GM19035 (cell line): ENCODE data around the gene IFI27.

ENCODE experiments used
- ATAC-seq: cut with Tn5 transposase; IDR thresholded peaks from one replicate; pipeline ENCODE4 v1.9.1; 2021; ENCODE audit not compliant: unreplicated experiment

IFI27 gene

DNA sequence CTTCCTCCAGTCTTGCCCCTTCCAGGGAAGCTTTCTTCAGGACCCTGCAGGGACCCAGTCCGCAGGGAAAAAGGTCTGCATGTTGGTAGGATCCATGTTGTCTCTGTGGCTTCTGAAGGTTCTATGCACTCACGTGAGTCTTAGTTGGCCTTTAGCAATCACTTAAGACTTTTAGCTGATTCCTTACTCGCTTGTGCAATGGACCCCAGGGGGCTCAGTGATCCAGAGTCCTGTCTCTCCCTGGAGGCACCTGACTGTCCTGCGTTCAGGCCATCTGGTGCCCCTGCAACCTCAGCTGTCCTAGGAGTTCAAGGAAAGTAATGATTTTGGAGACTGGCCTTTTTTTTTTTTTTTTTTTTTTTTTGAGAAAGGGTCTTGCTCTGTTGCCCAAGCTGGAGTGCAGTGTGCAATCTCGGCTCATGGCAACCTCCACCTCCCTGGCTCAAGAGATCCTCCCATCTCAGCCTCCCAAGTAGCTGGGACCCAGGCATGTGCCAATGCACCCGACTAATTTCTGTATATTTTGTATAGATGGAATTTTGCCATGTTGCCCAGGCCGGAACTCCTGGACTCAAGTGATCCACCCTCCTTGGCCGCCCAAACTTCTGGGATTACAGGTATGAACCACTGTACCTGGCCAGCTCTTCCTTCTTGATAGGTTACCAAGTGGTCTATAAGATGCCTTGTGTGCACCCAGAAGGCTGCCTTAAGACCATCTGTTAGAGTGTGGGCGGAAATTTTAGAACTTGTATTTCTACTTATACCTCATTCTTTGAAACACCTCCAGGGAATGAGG lies 14.2 kb downstream of the IFI27 start:
- no peak for ATAC-seq

GRCh38 chr14:94125659-94126418 lies 15.3 kb downstream of the IFI27 start:
- no peak for ATAC-seq

- no peak for ATAC-seq
These were observed 15.8 kb downstream of the IFI27 start for GRCh38 chr14:94126419-94126677.

- no peak for ATAC-seq
These were observed 16.3 kb downstream of the IFI27 start for GRCh38 chr14:94126800-94127199.

DNA sequence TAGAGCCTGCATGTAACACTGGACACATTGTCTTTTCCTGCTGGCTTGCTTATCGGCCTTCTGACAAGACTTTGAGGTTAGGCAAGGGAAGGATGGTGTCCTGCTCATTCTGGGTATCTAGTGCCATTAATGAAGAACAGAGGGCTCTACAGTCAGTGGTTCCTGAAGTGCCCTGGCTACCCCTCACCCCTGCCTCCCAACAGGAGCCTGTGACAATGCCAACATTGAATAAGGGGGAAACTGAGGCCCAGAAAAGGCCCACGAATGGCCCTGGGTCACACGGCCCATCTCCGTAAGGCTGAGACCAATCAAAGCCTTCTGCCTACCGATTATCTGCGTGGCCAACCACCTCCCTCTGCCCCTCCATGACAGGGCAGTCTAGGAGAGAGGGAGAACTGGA lies 16.8 kb downstream of the IFI27 start:
- ATAC-seq = no peak

- ATAC-seq = no peak
These were observed 17.8 kb downstream of the IFI27 start for GRCh38 chr14:94128216-94128839.

DNA sequence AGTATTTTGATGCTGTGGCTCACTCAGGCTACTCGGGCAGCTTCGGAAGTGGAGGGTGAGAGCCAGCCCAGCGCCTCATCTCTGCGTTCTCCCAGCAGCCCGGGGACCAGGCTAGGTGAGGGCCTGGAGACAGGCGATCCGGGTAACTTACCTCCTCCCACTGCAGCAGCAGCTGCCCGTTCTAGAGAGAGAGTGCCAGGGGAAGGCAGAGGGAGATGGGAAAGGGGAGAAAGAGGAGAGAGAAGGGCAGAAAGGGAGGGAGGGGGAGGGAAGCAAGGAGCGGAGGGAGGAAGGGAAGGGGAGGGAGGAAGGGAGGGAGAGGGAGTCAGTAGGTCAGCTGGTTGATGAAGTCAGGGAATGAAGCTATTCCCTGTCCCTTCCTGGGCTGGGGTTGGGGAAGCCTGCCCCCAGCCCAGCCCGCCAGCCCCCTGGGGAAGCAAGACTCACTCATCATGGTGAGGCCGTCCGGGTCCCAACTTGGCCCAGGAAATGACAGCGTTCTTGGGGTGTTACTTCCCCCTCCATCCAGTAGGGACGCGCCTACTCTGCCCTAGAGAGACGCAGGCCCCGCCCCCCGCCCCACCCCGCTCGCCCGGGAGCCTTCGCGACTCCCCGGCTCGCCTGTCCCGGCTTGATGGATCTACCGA lies 18.7 kb downstream of the IFI27 start, which contains the start of gene IFI27L2:
Gene IFI27L2, minus strand, starts transcription at position 494 of the 647 bp plus-strand sequence. Its CDS starts 40 bp downstream, at position 454.
- ATAC-seq = peak; percentile 89

DNA sequence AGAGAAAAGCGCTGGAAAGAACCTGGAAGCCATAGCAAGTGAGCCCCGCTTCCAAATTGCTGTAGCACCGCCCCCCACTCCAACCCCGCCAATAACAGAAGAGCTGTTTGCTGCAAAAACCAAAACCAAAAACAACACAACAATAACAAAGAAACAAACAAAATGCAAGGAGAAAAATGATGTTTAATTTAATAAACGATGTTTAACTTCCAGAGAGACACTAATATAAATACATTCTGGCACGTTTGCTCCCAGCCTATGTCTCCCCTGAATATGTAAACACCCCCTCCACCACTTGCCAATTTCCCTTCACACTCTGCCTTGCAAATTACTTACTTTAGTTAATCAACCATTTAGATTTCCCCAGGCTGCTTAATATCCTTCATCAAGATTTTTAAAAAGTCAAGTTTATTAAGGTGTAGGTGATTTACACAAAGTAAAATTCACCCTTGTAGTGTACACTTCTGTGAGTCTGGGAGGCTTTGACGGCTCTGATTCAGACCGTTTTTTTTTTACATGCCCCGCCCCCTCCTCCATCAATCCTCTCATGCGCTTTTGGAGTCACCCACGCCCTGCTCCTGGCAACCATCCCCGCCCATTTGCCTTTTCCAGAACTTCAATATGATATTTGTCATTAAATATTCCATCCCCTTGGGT lies 19.4 kb downstream of the IFI27 start:
- no peak for ATAC-seq

DNA sequence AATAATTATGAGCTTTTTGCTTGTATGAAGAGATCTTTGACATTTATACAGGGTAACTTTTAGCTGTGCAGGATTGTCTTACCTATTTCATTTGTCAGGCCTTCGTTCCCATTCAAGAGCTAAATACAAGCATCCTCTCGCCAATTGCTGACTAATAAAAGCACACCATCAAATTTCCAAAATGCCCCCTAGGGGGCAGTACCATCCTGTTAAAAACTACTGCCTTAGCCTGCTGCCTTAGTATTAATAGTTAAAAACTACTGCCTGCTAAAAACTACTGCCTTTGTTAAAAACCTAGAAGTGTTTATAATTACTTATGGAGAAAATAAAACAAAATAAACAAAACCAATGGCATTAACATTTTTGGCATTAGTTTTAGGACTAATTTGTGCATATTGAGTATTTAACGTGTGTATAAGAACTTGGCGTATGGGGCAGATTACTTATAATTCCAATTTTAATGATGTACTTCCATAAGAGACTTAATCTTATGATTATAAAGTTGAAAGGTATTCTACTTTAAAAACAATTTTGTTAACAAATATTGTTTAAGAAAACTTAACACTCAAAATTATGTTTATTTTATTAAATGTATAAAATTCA lies 21.9 kb downstream of the IFI27 start:
- no peak for ATAC-seq

- no peak for ATAC-seq
These were observed 24.9 kb downstream of the IFI27 start for GRCh38 chr14:94135476-94135875.

- peak; percentile 81 for ATAC-seq
These were observed 26.2 kb downstream of the IFI27 start for GRCh38 chr14:94136575-94137331.

DNA sequence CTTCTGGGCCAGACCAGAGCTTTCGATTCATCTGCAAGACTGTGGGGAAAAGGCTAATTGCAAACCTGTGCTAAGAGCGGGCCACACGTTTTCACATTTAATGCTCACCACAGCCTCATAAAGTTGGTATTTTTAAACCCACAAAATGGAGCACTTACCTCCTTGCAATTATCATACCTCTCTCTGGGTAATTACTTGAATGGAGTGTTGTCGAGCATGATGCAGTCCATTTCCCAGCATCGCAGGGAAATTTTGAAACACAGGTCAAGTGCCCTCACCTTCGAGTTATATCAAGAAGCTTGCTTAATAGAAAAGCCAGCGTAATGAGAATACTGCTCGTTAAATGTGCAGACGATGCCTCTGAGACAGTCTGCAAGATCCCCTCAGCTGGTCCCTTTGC lies 27.7 kb downstream of the IFI27 start:
- ATAC-seq = no peak

- no peak for ATAC-seq
These were observed 28.5 kb downstream of the IFI27 start for GRCh38 chr14:94139006-94139405.

DNA sequence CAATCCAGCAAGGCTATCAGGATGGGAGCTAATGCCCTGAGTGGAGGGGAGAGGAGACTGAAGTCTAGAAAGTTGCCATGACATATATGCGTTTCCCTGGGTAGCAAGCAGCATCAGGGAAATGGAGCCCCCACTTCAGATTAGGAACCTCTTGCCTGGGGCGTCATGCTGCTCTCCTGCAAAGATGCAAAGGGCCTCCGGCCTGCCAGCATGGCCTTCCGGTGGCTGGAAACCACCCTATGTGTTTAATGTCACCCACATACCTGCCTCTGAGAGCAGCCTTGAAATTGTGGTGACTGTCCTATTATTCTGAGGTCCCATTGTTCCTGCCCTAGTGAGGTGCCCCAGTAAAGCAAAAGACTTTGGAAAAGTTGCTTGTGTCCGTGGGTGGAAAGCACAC lies 28.9 kb downstream of the IFI27 start:
- no peak for ATAC-seq

DNA sequence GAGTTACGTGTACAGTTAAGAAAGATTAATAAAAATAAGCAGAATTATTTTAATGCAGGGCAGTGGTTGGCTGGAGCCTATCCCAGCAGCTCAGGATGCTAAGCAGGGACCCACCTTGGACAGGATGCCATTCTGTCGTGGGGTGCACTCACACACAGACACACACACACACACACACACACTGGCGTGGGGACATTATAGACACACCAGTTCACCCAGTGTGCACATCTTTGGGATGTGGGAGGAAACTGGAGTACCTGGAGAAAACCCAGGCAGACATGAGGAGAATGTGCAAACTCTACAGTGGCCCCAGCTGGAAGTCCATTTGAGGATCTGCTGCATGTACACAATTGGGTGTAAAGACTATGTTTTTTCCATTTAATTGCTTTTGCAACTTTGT lies 31.7 kb downstream of the IFI27 start:
- ATAC-seq = no peak

GRCh38 chr14:94142836-94143235 lies 32.3 kb downstream of the IFI27 start:
- ATAC-seq = no peak

DNA sequence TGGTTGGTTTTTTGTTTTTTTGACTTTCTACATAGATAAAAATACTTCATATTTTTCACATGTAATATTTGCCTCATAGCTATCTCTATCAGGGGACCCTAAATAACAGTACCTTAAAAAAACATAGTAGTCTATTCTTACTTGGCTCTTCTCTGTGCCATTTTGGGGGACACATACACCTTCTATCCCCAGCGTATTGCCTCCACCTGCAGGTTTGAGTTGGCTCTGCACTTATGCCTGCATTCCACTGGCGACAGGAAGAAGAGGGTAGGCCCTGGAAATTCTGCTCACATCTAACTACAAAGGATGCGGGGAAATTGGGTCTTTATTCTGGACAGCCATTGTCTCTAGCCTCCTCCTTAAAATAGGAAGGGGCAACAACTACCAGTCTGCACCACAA lies 32.7 kb downstream of the IFI27 start:
- no peak for ATAC-seq

- no peak for ATAC-seq
These were observed 33.2 kb downstream of the IFI27 start for GRCh38 chr14:94143711-94144110.

DNA sequence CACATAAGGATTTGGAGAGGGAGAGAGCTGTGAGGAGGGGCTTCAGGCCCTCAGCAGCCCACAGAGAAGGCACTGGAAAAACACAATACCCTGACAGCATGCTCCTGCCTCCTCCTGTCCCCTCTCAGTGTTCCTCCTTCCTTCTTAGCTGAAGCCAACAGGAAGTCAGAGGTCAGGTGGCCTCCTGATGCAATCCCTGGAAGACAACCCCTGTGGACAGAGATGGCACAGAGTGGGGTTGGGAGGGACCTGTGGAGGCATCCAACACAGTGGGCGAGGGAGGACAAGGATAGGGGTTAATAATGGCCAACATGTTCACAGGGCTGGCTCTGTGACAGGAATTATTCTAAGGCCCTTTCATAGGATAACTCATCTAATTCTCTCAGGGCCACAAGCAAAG lies 34.2 kb downstream of the IFI27 start:
- ATAC-seq = no peak
